Measurements from ENCODE around the gene ADSS1.

- TF ChIP-seq, protein P1, sequence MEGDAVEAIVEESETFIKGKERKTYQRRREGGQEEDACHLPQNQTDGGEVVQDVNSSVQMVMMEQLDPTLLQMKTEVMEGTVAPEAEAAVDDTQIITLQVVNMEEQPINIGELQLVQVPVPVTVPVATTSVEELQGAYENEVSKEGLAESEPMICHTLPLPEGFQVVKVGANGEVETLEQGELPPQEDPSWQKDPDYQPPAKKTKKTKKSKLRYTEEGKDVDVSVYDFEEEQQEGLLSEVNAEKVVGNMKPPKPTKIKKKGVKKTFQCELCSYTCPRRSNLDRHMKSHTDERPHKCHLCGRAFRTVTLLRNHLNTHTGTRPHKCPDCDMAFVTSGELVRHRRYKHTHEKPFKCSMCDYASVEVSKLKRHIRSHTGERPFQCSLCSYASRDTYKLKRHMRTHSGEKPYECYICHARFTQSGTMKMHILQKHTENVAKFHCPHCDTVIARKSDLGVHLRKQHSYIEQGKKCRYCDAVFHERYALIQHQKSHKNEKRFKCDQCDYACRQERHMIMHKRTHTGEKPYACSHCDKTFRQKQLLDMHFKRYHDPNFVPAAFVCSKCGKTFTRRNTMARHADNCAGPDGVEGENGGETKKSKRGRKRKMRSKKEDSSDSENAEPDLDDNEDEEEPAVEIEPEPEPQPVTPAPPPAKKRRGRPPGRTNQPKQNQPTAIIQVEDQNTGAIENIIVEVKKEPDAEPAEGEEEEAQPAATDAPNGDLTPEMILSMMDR (IDR thresholded peaks at IDR 0.05) = no peak
- TF ChIP-seq POLR2A (IDR thresholded peaks at IDR 0.05) (no peak), EP300 (IDR thresholded peaks at IDR 0.05) (no peak)
These were observed 47.8 kb upstream of the ADSS1 start for GRCh38 chr14:104676130-104676693.
